Sciatic nerve (tissue), 2 donors: ENCODE results near the gene FBXO24. TPM values are rescaled to one million over a fixed set of nuclear protein-coding genes. Genes with fewer than 3 reads are reported as not detected.

Experiments
- ATAC-seq: fragments of 200-7000 bp; cut with Tn5 transposase; one replicate; pipeline ENCODE4 v1.9.1; 2020; ENCODE audit warnings: mild to moderate bottlenecking, moderate library complexity
- DNase-seq: peaks from one replicate; pipeline ENCODE4 v3.0.0-alpha.2; 2020; ENCODE audit warnings: low spot score
- intact Hi-C: fragments of 100-400 bp; cut with DNase I; formaldehyde crosslinking; loops from one replicate; pipeline ENCODE4 v1.14.2; 2022
- total RNA-seq: library from RNA; stranded (reverse); fragmentation: NEBNext Ultra II Directional; extraction: Animal tissue kit (Norgen Biotek cat#: 25700); gene quantifications from one replicate; pipeline ENCODE4 v1.2.1, GENCODE V29; 2021
- donor health status: DM: no; HTN: no; CAD: no.
- donor health status: DM: no; HTN: no; CAD: no.

Gene FBXO24
- total RNA-seq, 1 donor from 2014 or later: 1.2 TPM

GRCh38 chr7:100607111-100607510, 21.0 kb downstream of the FBXO24 start:
- ATAC-seq (no peak), DNase-seq (no peak)
- intact Hi-C loops: no loop called here

- no peak for ATAC-seq
- intact Hi-C loops: loop anchor here (2.0 kb wide), 1 partner anchor 73 kb away; no protein-coding TSS in a partner anchor
- DNase-seq: no peak
These were observed 23.8 kb downstream of the FBXO24 start for GRCh38 chr7:100609958-100610357.

- intact Hi-C loops: no loop called here
- DNase-seq: peak; percentile 99
- peak; percentile 97 for ATAC-seq
These were observed 26.0 kb downstream of the FBXO24 start, which contains the start of gene MOSPD3 for GRCh38 chr7:100611983-100612729. Gene MOSPD3, plus strand, starts transcription at chr7:100612540. Its CDS starts 252 bp downstream, at chr7:100612792.

GRCh38 chr7:100612730-100613390, 26.7 kb downstream of the FBXO24 start:
- peak; percentile 7 for ATAC-seq
- intact Hi-C loops: no loop called here

GRCh38 chr7:100613412-100614175, 27.5 kb downstream of the FBXO24 start:
- ATAC-seq (no peak), DNase-seq (no peak)
- intact Hi-C loops: no loop called here

More at GRCh38 chr7:100612730-100613390, 26.7 kb downstream of the FBXO24 start:
- no peak for DNase-seq

- DNase-seq (no peak), ATAC-seq (no peak)
- intact Hi-C loops: no loop called here
These were observed 28.3 kb downstream of the FBXO24 start for GRCh38 chr7:100614308-100614861.

- ATAC-seq (no peak), DNase-seq (no peak)
- intact Hi-C loops: loop anchor here (5.0 kb wide), 1 partner anchor 1482 kb away; no protein-coding TSS in a partner anchor
These were observed 34.1 kb downstream of the FBXO24 start for GRCh38 chr7:100620239-100620638.

- intact Hi-C loops: loop anchor here (5.0 kb wide), 1 partner anchor 1481 kb away; no protein-coding TSS in a partner anchor
- ATAC-seq (no peak), DNase-seq (no peak)
These were observed 34.7 kb downstream of the FBXO24 start for GRCh38 chr7:100620804-100621203.

- DNase-seq (no peak), ATAC-seq (no peak)
- intact Hi-C loops: loop anchor here (5.0 kb wide), 1 partner anchor 1481 kb away; no protein-coding TSS in a partner anchor
These were observed 35.4 kb downstream of the FBXO24 start for GRCh38 chr7:100621554-100621953.

GRCh38 chr7:100623951-100624824, 38.1 kb downstream of the FBXO24 start:
- intact Hi-C loops: loop anchor here (5.0 kb wide), 1 partner anchor 1478 kb away; no protein-coding TSS in a partner anchor
- ATAC-seq (peak; percentile 49), DNase-seq (no peak)

GRCh38 chr7:100626055-100626454, 39.9 kb downstream of the FBXO24 start:
- DNase-seq (no peak), ATAC-seq (no peak)
- intact Hi-C loops: no loop called here

- DNase-seq (peak; percentile 86), ATAC-seq (peak; percentile 92)
- intact Hi-C loops: no loop called here
These were observed 40.6 kb downstream of the FBXO24 start for GRCh38 chr7:100626530-100627237.

- DNase-seq (no peak), ATAC-seq (no peak)
- intact Hi-C loops: no loop called here
These were observed 41.1 kb downstream of the FBXO24 start for GRCh38 chr7:100627238-100627549.

- intact Hi-C loops: no loop called here
- ATAC-seq: no peak
These were observed 43.1 kb downstream of the FBXO24 start for GRCh38 chr7:100629117-100629716.

GRCh38 chr7:100630066-100630465, 43.9 kb downstream of the FBXO24 start:
- intact Hi-C loops: no loop called here
- no peak for ATAC-seq
- no peak for DNase-seq

More at GRCh38 chr7:100629117-100629716, 43.1 kb downstream of the FBXO24 start:
- no peak for DNase-seq

- ATAC-seq: peak; percentile 61
- intact Hi-C loops: no loop called here
- no peak for DNase-seq
These were observed 47.0 kb downstream of the FBXO24 start for GRCh38 chr7:100632951-100633717.
